Measurements from ENCODE around the gene PTPRA.

- no peak for TF ChIP-seq CTCF (conservative IDR thresholded peaks at IDR 0.05; ENCODE audit: low read length)
- no peak for TF ChIP-seq EZH2phosphoT487 (IDR thresholded peaks at IDR 0.05; ENCODE audit: borderline replicate concordance, low read depth, low read length)
These were observed 171.9 kb downstream of the PTPRA start for GRCh38 chr20:3045042-3045815.
